CD4-positive, CD25-positive, alpha-beta regulatory T cell (primary cell): ENCODE results near the gene ADAT3. TPM values are rescaled to one million over a fixed set of nuclear protein-coding genes. Genes with fewer than 3 reads are reported as not detected.
A peak's percentile ranks its signal among the peaks of the same experiment; 100 is the strongest.
"Not testable (repeated sequence)": the region's sequence is repeated elsewhere in the genome, so short reads cannot be mapped to it uniquely, and the experiment has no call there.

Source experiments
- ATAC-seq, 2 donors: fragments of 150-1000 bp; cut with Tn5 transposase; one replicate each; pipeline ENCODE4 v1.10.0; 2021; ENCODE audit warnings: low read depth in 2 of 2, moderate number of reproducible peaks in 2 of 2, moderate library complexity in 1 of 2
- DNase-seq, 3 donors: peaks; one replicate each; pipeline versions ENCODE4 v3.0.0 to v3.0.0-alpha.2; 2012 to 2022; ENCODE audit warnings: mixed read lengths in 1 of 3
- H3K27ac ChIP-seq: one replicate; pipeline ENCODE4 v1.7.0; 2013; ENCODE audit warnings: mild to moderate bottlenecking, low read length; ENCODE audit not compliant: insufficient read depth, poor library complexity, severe bottlenecking
- H3K27me3 ChIP-seq: one replicate; pipeline ENCODE4 v1.7.0; 2013; ENCODE audit warnings: low read length; ENCODE audit not compliant: control insufficient read depth, insufficient read depth
- H3K36me3 ChIP-seq: one replicate; pipeline ENCODE4 v1.7.0; 2013; ENCODE audit warnings: mild to moderate bottlenecking, low read length, moderate library complexity; ENCODE audit not compliant: control insufficient read depth, insufficient read depth
- H3K4me1 ChIP-seq: 2 replicates; pipeline ENCODE4 v1.7.0; 2013; ENCODE audit warnings: mild to moderate bottlenecking, low read length; ENCODE audit not compliant: insufficient read depth, control insufficient read depth, poor library complexity, severe bottlenecking
- H3K4me3 ChIP-seq: one replicate; pipeline ENCODE4 v1.7.0; 2013; ENCODE audit warnings: low read depth, mild to moderate bottlenecking, low read length, moderate library complexity
- H3K9me3 ChIP-seq, 2 experiments: 1 replicate in 1 of 2; 2 replicates in 1 of 2; pipeline ENCODE4 v1.7.0; 2013; ENCODE audit warnings: low read length in 2 of 2, mild to moderate bottlenecking in 1 of 2, moderate library complexity in 1 of 2; ENCODE audit not compliant: control insufficient read depth in 2 of 2
- H3K27ac Mint-ChIP-seq, 3 donors: one replicate each; pipeline ENCODE4 v1.8.0; 2020 to 2022; ENCODE audit warnings: mild to moderate bottlenecking in 3 of 3, mixed read lengths in 3 of 3, moderate library complexity in 2 of 3
- H3K27me3 Mint-ChIP-seq: one replicate; pipeline ENCODE4 v1.8.0; 2022; ENCODE audit warnings: mild to moderate bottlenecking, mixed read lengths
- H3K36me3 Mint-ChIP-seq: one replicate; pipeline ENCODE4 v1.8.0; 2020; ENCODE audit warnings: mixed read lengths
- H3K4me1 Mint-ChIP-seq, 4 donors: one replicate each; pipeline ENCODE4 v1.8.0; 2020 to 2022; ENCODE audit warnings: mixed read lengths in 4 of 4, mild to moderate bottlenecking in 1 of 4
- H3K4me3 Mint-ChIP-seq, 4 donors: one replicate each; pipeline ENCODE4 v1.8.0; 2020 to 2022; ENCODE audit warnings: mild to moderate bottlenecking in 4 of 4, mixed read lengths in 4 of 4, moderate library complexity in 3 of 4
- H3K9me3 Mint-ChIP-seq, 7 donors: one replicate each; pipeline ENCODE4 v1.8.0; 2020 to 2022; ENCODE audit warnings: mixed read lengths in 7 of 7, mild to moderate bottlenecking in 3 of 7, moderate library complexity in 2 of 7
- polyA plus RNA-seq, 4 donors: library from polyadenylated mRNA; unstranded; fragments of 300-500 nt; fragmentation: Illumina TruSeq; gene quantifications; one replicate each; pipeline ENCODE4 v1.2.3, GENCODE V29; 2021
- total RNA-seq: library from RNA; stranded (reverse); gene quantifications from one replicate; pipeline ENCODE4 v1.2.3, GENCODE V29; 2022

ADAT3 gene
- total and polyA plus RNA-seq, 5 donors from 2014 or later: 4.4 to 8.8 (median 6.3) TPM

DNA sequence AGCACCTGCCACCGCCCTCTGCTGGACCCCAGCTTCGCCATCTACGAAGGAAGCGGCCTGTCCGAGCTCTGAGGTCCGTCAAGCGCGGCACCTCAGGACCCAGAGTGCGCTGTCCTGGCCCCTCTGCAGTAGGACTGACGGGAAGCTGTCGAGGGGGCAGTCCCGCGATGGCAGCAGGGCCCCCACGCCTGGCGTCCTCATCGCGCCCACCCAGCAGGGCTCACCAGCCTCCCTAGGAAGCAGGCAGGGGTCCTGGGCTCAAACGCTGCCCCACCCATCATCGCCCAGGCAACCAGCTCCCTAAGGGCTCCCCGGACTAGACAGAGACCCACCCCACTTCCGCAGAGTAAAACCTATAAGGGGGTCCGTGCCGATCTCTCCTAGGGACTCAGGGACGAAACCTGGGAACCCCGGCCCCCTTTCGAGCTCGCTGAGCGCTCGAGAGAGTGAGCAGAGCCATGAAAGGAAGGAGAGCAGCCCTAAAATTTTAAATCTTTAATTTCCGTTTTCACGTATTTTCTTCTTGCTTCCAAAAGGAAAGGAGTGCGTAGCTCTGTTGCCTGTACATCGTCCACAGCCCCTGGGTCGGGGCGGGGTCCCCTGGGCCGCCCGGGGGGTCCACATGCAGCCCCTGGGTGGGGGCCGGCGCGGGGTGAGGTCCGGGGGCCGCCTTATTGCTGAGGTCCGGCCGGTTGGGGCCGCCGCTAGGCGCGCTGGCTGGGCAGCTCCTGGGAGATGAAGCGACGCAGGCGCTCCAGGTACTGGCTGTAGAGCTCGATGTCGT lies 28.5 kb upstream of the ADAT3 start:
- H3K27me3 ChIP-seq, H3K9me3 ChIP-seq, ATAC-seq, H3K9me3 Mint-ChIP-seq, H3K27me3 Mint-ChIP-seq, H3K36me3 ChIP-seq, DNase-seq, H3K36me3 Mint-ChIP-seq: not testable (repeated sequence)
- Mint-ChIP-seq H3K4me1 (peaks cover 5 to 49% (median 16%) of the 10 kb centered on the region in 4 donors), H3K4me3 (peak overlapping the region; percentile 90 to 98 (median 96)), H3K27ac (peak overlapping the region; percentile 92 to 99 (median 94))
- H3K4me3 ChIP-seq: peak overlapping the region; percentile 44
- peaks cover 50% of the 10 kb centered on the region for H3K4me1 ChIP-seq
- H3K27ac ChIP-seq: peak overlapping the region; percentile 93

DNA sequence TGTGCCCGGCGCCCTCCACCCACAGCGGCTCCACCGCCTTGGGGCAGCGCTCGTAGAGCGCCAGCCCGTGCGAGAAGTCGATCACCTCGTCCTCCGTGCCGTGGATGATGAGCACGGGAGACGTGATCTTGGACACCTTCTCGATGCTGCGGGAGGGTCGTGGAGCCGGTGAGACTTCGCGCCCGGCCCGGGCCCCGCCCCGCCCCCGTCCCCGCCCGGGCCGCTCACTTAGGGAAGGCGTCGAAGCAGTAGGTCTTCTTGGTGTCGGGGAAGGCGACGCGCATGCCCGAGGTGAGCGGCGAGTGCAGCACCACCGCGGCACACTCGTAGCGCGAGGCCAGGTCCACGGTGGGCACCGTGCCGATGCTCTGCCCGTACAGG lies 27.9 kb upstream of the ADAT3 start:
- H3K27me3 Mint-ChIP-seq, H3K36me3 ChIP-seq, ATAC-seq, H3K4me3 Mint-ChIP-seq, H3K4me3 ChIP-seq, H3K27ac Mint-ChIP-seq, H3K27ac ChIP-seq, H3K27me3 ChIP-seq, H3K9me3 Mint-ChIP-seq, H3K36me3 Mint-ChIP-seq, DNase-seq, H3K9me3 ChIP-seq: not testable (repeated sequence)
- peaks cover 5 to 49% (median 18%) of the 10 kb centered on the region in 4 donors for H3K4me1 Mint-ChIP-seq
- H3K4me1 ChIP-seq: peaks cover 56% of the 10 kb centered on the region

DNA sequence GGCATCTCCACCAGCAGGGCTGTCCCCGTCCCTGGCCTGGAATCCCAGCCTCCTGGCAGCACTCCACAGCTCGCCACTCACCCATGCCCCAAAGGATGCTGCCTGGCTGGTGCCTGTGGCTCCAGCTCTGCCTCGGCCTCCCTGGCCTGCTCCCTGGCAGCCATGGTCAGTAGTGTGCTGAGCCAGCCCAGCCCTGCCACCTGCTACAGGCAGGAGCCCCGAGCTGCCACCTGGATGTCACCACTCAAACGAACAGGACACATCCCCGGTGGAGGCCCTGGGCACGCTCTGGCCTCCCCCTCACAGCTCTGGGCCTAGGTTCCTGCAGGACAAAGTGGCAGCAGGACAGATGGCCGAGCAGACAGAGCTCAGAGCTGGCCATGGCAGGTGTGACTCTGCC lies 26.6 kb upstream of the ADAT3 start:
- peaks cover 56% of the 10 kb centered on the region for H3K4me1 ChIP-seq
- Mint-ChIP-seq H3K4me3 (peak overlapping the region in 1 of 4 donors; percentile 21), H3K4me1 (peaks cover 5 to 51% (median 25%) of the 10 kb centered on the region in 4 donors)
- not testable (repeated sequence) for H3K9me3 ChIP-seq, H3K27me3 ChIP-seq, H3K27ac ChIP-seq, DNase-seq, H3K9me3 Mint-ChIP-seq, H3K4me3 ChIP-seq, H3K27ac Mint-ChIP-seq, H3K36me3 Mint-ChIP-seq, H3K36me3 ChIP-seq, H3K27me3 Mint-ChIP-seq, ATAC-seq

DNA sequence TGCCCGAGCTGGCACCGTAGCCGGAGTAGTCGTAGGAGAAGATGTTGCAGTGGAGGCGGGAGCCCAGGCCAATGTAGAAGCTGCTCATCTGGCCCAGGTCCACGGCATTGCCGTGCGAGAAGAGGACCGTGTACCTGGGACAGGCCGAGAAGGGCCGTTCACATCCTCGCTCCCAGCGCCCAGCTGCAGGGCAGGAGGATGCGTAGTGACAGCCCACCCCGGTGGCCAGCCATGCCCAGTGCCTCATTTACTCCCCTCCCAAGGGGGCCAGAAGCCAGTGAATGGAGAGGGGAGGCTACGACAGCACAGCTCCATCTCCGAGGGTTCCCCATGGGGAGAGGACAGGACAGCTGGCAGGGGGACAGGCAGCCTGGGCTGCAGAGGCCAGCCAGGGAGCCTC lies 25.2 kb upstream of the ADAT3 start:
- not testable (repeated sequence) for H3K9me3 ChIP-seq, ATAC-seq, H3K27ac ChIP-seq, H3K36me3 ChIP-seq, H3K9me3 Mint-ChIP-seq, H3K27me3 Mint-ChIP-seq, H3K27me3 ChIP-seq, H3K4me3 ChIP-seq, DNase-seq
- H3K27ac Mint-ChIP-seq: peak overlapping the region in 1 of 3 donors; percentile 25
- peak overlapping the region in 1 of 4 donors; percentile 48 for H3K4me3 Mint-ChIP-seq
- peaks cover 15% of the 10 kb centered on the region for H3K36me3 Mint-ChIP-seq
- H3K4me1 Mint-ChIP-seq: peaks cover 0 to 49% (median 24%) of the 10 kb centered on the region in 4 donors
- H3K4me1 ChIP-seq: peaks cover 57% of the 10 kb centered on the region

DNA sequence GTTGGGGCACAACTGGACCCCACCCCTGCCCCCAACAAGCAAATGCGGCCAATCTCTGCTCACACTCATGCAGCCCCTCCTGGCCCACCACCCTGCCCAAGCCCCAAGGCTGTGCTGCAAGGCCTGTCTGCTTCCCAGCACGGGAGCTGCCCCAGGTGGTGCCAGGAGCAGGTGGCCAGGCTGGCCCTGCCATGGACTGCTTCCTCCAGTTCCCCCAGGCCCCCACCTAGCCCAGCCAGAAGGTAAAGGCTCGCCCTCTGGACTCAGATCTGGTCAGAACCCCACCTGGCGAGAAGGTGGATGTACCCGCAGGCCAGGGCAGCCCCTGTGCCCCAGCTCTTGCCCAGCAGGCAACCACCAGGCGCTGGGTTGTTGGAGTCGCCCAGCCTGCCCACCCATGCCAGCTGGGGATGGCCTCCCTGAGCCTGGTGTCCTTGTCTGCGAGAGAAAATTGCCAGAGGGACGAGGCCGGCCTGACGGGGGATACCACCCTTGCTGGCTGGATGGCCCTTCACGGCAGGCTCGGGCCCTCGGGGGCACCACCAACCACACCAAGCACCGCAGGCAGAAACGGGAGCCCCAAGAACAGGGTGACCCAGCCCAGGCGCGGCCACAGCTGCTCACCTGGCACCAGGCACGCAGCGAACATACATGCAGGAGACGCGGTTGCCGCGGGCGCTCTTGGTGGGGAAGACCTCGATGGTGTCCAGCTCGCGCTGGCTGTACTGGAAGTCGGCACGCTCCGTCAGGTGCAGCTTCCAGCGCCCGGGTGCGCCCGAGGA lies 24.4 kb upstream of the ADAT3 start:
- H3K27me3 ChIP-seq: no peaks in the 10 kb centered on the region
- Mint-ChIP-seq H3K4me1 (peaks cover 0 to 50% (median 23%) of the 10 kb centered on the region in 4 donors), H3K27ac (peak overlapping the region in 1 of 3 donors; percentile 25), H3K36me3 (peaks cover 15% of the 10 kb centered on the region), H3K27me3 (peaks cover 4% of the 10 kb centered on the region), H3K4me3 (peak overlapping the region in 2 of 4 donors; percentile 54 to 61), H3K9me3 (no peaks in the 10 kb centered on the region)
- H3K27ac ChIP-seq: peak overlapping the region; percentile 18
- H3K9me3 ChIP-seq: no peaks in the 10 kb centered on the region
- no peak overlapping the region for H3K4me3 ChIP-seq
- ATAC-seq (no peak), DNase-seq (no peak)
- H3K36me3 ChIP-seq: peaks cover 2% of the 10 kb centered on the region
- H3K4me1 ChIP-seq: peaks cover 52% of the 10 kb centered on the region

DNA sequence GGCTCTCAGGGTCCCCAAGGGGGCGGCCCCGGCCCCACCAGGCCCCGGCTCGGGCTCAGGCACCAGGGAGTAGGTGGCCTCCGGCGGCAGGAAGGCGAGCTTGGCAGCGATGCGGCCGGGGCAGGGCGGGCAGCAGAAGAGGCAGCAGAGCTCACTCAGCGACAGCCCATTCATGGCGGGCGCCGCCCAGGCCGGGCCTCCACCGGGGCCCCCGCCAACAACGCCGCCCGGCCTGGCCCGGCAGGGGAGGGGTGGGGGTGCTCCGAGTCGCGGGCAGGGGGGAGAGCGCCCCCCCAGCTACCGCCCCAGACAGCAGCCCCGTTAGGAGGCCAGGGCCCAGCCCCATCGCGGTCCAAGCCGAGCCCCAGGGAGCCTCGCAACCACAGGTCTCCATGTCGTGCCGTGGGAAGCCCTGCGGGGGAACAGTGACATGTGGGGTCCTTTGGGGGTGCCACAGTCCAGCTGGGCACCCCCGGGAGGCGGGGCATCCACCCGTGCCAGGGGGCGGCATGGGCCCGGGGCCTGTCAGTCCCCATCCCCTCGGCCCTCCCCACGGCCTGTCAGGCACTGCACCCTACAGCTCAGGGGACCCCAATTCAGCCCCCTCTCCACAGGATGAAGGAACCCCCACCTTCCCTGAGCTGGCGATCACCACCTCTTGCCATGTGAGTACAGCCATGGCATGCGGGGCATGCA lies 23.7 kb upstream of the ADAT3 start:
- Mint-ChIP-seq H3K4me3 (peak overlapping the region; percentile 96 to 100 (median 100)), H3K36me3 (peaks cover 15% of the 10 kb centered on the region), H3K4me1 (peaks cover 0 to 46% (median 22%) of the 10 kb centered on the region in 4 donors), H3K27ac (peak overlapping the region; percentile 98 to 100 (median 99))
- not testable (repeated sequence) for H3K36me3 ChIP-seq, H3K9me3 ChIP-seq, H3K27me3 ChIP-seq, DNase-seq, H3K27me3 Mint-ChIP-seq, H3K4me3 ChIP-seq, H3K9me3 Mint-ChIP-seq, ATAC-seq
- Histone ChIP-seq H3K4me1 (peaks cover 47% of the 10 kb centered on the region), H3K27ac (peak overlapping the region; percentile 90)

DNA sequence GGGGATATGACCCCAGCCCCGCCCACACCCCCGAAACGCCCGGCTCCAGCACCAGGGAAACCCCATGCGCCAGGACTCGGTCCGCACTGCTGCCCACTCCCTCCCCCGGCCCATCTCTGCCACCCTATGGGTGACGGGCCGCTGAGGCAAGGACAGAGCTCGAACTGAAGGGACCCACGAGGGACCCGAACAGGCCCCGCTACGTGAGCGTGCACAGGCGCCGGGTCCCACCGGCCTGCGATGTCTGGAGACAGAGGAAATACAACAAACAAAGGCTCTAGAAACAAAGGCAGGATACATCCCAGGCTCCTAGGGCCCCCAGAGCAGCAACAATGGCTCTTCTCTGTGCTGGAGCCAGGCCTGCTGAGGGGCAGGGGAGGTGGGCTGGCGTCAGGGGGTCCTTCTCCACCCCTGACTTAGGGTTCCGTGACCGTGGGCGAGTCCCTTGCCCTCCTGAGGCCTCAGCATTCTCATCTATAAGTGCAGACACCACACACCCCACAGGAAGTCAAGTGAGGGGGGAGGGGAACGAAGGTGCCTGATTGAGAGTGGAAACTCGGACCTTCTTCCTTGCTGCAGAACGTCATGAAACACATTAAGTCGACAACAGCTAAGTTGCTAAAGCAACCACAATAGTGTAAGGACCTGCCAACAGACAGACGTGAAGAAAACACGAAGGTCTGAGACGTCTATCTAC lies 23.0 kb upstream of the ADAT3 start:
- peaks cover 4% of the 10 kb centered on the region for H3K27me3 Mint-ChIP-seq
- H3K9me3 Mint-ChIP-seq: no peaks in the 10 kb centered on the region
- Histone ChIP-seq H3K9me3 (no peaks in the 10 kb centered on the region), H3K27ac (peak overlapping the region; percentile 90), H3K36me3 (peaks cover 2% of the 10 kb centered on the region), H3K4me3 (peak overlapping the region; percentile 76), H3K4me1 (peaks cover 44% of the 10 kb centered on the region), H3K27me3 (no peaks in the 10 kb centered on the region)
- H3K27ac Mint-ChIP-seq: peak overlapping the region; percentile 98 to 100 (median 99)
- DNase-seq (peak; percentile 62 to 90 (median 85)), ATAC-seq (peak; percentile 57 to 66)
- H3K36me3 Mint-ChIP-seq: peaks cover 15% of the 10 kb centered on the region
- H3K4me3 Mint-ChIP-seq: peak overlapping the region; percentile 96 to 100 (median 100)
- peaks cover 0 to 44% (median 22%) of the 10 kb centered on the region in 4 donors for H3K4me1 Mint-ChIP-seq
